Astrocyte (in vitro differentiated cells and primary cell): ENCODE measurements around the gene TTBK2. TPM values are rescaled to one million over a fixed set of nuclear protein-coding genes. Genes with fewer than 3 reads are reported as not detected.

Experiments used
- DNase-seq: peaks from one replicate; pipeline ENCODE4 v3.0.0-alpha.2; 2010; ENCODE audit warnings: low read depth
- FAIRE-seq: peaks from 2 replicates; lab custom pipeline; 2011; peaks lifted over from hg19 to GRCh38; lab: Jason Lieb, UNC
- H2AFZ ChIP-seq: 2 replicates; pipeline ENCODE4 v1.6.0; 2012; ENCODE audit warnings: low read depth, low read length, inconsistent platforms
- H3K27ac ChIP-seq: 2 replicates; pipeline ENCODE4 v1.5.1; 2011; ENCODE audit warnings: low read depth, low read length, inconsistent platforms
- H3K27me3 ChIP-seq: 2 replicates; pipeline ENCODE4 v1.6.0; 2011; ENCODE audit warnings: low read length, inconsistent platforms; ENCODE audit not compliant: insufficient read depth
- H3K36me3 ChIP-seq: 2 replicates; pipeline ENCODE4 v1.5.1; 2011; ENCODE audit warnings: low read length, inconsistent platforms; ENCODE audit not compliant: insufficient read depth
- H3K4me1 ChIP-seq: 2 replicates; pipeline ENCODE4 v1.5.1; 2011; ENCODE audit warnings: low read length, inconsistent platforms; ENCODE audit not compliant: insufficient read depth
- H3K4me2 ChIP-seq: 2 replicates; pipeline ENCODE4 v1.6.0; 2012; ENCODE audit warnings: low read length, inconsistent platforms
- H3K4me3 ChIP-seq: 2 replicates; pipeline ENCODE4 v1.5.1; 2011; ENCODE audit warnings: low read depth, mild to moderate bottlenecking, low read length, inconsistent platforms; ENCODE audit not compliant: insufficient read depth
- H3K79me2 ChIP-seq: 2 replicates; pipeline ENCODE4 v1.6.0; 2012; ENCODE audit warnings: mild to moderate bottlenecking, low read length, inconsistent platforms; ENCODE audit not compliant: insufficient read depth
- H3K9ac ChIP-seq: 2 replicates; pipeline ENCODE4 v1.6.0; 2012; ENCODE audit warnings: mild to moderate bottlenecking, low read length, inconsistent platforms
- H3K9me3 ChIP-seq: 2 replicates; pipeline ENCODE4 v1.5.1; 2012; ENCODE audit warnings: low read depth, mild to moderate bottlenecking, low read length, inconsistent platforms; ENCODE audit not compliant: insufficient read depth
- H4K20me1 ChIP-seq: 2 replicates; pipeline ENCODE4 v1.6.0; 2012; ENCODE audit warnings: low read length, inconsistent platforms; ENCODE audit not compliant: insufficient read depth
- H3K27ac Mint-ChIP-seq: one replicate; pipeline ENCODE4 v1.8.0; 2021; ENCODE audit warnings: mild to moderate bottlenecking, mixed read lengths; ENCODE audit not compliant: unreplicated experiment
- H3K27me3 Mint-ChIP-seq: one replicate; pipeline ENCODE4 v1.8.0; 2021; ENCODE audit warnings: low read depth, mixed read lengths; ENCODE audit not compliant: unreplicated experiment
- H3K36me3 Mint-ChIP-seq: one replicate; pipeline ENCODE4 v1.8.0; 2021; ENCODE audit warnings: low read depth, mixed read lengths; ENCODE audit not compliant: unreplicated experiment
- H3K4me1 Mint-ChIP-seq: one replicate; pipeline ENCODE4 v1.8.0; 2021; ENCODE audit warnings: low read depth, mixed read lengths; ENCODE audit not compliant: unreplicated experiment
- H3K4me3 Mint-ChIP-seq: one replicate; pipeline ENCODE4 v1.8.0; 2021; ENCODE audit warnings: mild to moderate bottlenecking, moderate library complexity, mixed read lengths; ENCODE audit not compliant: unreplicated experiment
- H3K9me3 Mint-ChIP-seq: one replicate; pipeline ENCODE4 v1.8.0; 2021; ENCODE audit warnings: mild to moderate bottlenecking, mixed read lengths; ENCODE audit not compliant: unreplicated experiment
- CTCF ChIP-seq: IDR thresholded peaks from 2 replicates; pipeline ENCODE4 v1.5.1; 2011; ENCODE audit warnings: low read depth, mild to moderate bottlenecking, inconsistent platforms, low read length, moderate library complexity; ENCODE audit not compliant: insufficient read depth
- EZH2 ChIP-seq: IDR thresholded peaks from 2 replicates; pipeline ENCODE4 v1.6.1; 2012; ENCODE audit warnings: mild to moderate bottlenecking, low read length, inconsistent platforms; ENCODE audit not compliant: insufficient read depth
- total RNA-seq: library from RNA; stranded (reverse); gene quantifications from 2 replicates; pipeline ENCODE4 v1.2.1, GENCODE V29; 2021

TTBK2 gene
- total RNA-seq, 1 donor from 2014 or later = 14.8 TPM

- H3K4me1 ChIP-seq = no peaks in the 10 kb centered on the region
- Mint-ChIP-seq H3K27me3 (no peaks in the 10 kb centered on the region), H3K27ac (no peak overlapping the region), H3K9me3 (no peaks in the 10 kb centered on the region), H3K4me3 (no peak overlapping the region), H3K36me3 (no peaks in the 10 kb centered on the region), H3K4me1 (peaks cover 2% of the 10 kb centered on the region)
- no peaks in the 10 kb centered on the region for H3K9me3 ChIP-seq
- no peak overlapping the region for H3K4me2 ChIP-seq
- H3K27ac ChIP-seq = no peak overlapping the region
- DNase-seq (no peak), FAIRE-seq (no peak)
- H4K20me1 ChIP-seq = peaks cover 10% of the 10 kb centered on the region
- H3K9ac ChIP-seq = no peak overlapping the region
- H3K27me3 ChIP-seq = no peaks in the 10 kb centered on the region
- H2AFZ ChIP-seq = no peak overlapping the region
- H3K4me3 ChIP-seq = no peak overlapping the region
- peaks cover 29% of the 10 kb centered on the region for H3K79me2 ChIP-seq
- TF ChIP-seq EZH2 (no peak), CTCF (no peak)
- H3K36me3 ChIP-seq = no peaks in the 10 kb centered on the region
Observed at GRCh38 chr15:42915654-42916315, 4.8 kb downstream of the TTBK2 start.

GRCh38 chr15:42914728-42915497, 5.7 kb downstream of the TTBK2 start:
- TF ChIP-seq CTCF = no peak
- TF ChIP-seq EZH2 = no peak
- DNase-seq (no peak), FAIRE-seq (no peak)
- Histone ChIP-seq H3K4me3 (no peak overlapping the region), H3K9me3 (no peaks in the 10 kb centered on the region), H2AFZ (no peak overlapping the region), H3K79me2 (peaks cover 26% of the 10 kb centered on the region), H3K9ac (no peak overlapping the region), H3K27me3 (no peaks in the 10 kb centered on the region), H3K27ac (no peak overlapping the region), H4K20me1 (peaks cover 14% of the 10 kb centered on the region), H3K4me2 (no peak overlapping the region), H3K4me1 (no peaks in the 10 kb centered on the region), H3K36me3 (no peaks in the 10 kb centered on the region)
- H3K27me3 Mint-ChIP-seq = no peaks in the 10 kb centered on the region
- H3K4me1 Mint-ChIP-seq = peaks cover 1% of the 10 kb centered on the region
- H3K27ac Mint-ChIP-seq = no peak overlapping the region
- H3K9me3 Mint-ChIP-seq = no peaks in the 10 kb centered on the region
- H3K4me3 Mint-ChIP-seq = no peak overlapping the region
- H3K36me3 Mint-ChIP-seq = no peaks in the 10 kb centered on the region
